HG03135 (cell line): ENCODE results near the gene DIDO1.
"Not testable (repeated sequence)": the region's sequence is repeated elsewhere in the genome, so short reads cannot be mapped to it uniquely, and the experiment has no call there.

Experiments used
- ATAC-seq: cut with Tn5 transposase; IDR thresholded peaks from one replicate; pipeline ENCODE4 v1.9.1; 2021; ENCODE audit warnings: mild to moderate bottlenecking, moderate library complexity; ENCODE audit not compliant: unreplicated experiment

DIDO1 gene

GRCh38 chr20:62860391-62860923, 65.8 kb downstream of the DIDO1 start:
- ATAC-seq = no peak

GRCh38 chr20:62859721-62860120, 66.6 kb downstream of the DIDO1 start:
- ATAC-seq = no peak

- no peak for ATAC-seq
These were observed 68.1 kb downstream of the DIDO1 start for GRCh38 chr20:62858058-62858830.

- no peak for ATAC-seq
These were observed 69.2 kb downstream of the DIDO1 start for GRCh38 chr20:62856931-62857619.

DNA sequence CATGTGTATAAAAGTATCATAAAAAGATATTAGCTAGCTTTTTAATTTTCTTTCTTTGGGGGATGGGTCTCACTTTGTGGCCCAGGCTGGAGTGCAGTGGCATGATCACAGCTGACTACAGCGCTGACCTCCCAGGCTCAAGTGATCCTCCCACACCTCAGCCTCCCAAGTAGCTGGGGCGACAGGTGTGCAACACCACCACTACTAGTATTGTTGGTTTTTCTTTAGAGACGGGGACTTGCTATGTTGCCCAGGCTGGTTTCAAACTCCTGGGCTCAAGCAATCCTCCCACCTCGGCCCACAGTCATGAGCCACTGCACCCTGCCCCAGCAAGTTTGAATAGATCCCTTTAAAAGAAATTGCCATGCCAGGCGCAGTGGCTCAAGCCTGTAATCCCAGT, 71.2 kb downstream of the DIDO1 start:
- no peak for ATAC-seq

DNA sequence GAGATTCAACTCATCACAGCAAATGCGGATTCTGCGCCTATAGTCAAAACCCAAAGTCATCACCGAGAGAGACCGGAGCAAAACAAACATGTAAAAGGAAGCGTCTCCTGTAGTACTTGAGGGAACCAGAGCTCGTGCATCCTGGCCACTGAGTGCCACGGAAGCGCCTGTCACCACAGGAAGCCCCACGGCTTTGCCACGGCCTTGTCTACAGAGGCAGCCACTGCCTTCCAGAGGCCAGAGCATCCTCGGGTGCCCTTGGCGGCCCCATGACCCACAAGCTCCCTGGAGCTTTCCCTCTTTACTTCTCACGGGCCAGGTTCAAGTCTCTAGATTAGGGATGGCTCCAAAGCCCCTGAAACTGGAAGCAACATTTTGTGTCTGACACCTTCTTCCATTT, 72.2 kb downstream of the DIDO1 start:
- ATAC-seq = no peak

DNA sequence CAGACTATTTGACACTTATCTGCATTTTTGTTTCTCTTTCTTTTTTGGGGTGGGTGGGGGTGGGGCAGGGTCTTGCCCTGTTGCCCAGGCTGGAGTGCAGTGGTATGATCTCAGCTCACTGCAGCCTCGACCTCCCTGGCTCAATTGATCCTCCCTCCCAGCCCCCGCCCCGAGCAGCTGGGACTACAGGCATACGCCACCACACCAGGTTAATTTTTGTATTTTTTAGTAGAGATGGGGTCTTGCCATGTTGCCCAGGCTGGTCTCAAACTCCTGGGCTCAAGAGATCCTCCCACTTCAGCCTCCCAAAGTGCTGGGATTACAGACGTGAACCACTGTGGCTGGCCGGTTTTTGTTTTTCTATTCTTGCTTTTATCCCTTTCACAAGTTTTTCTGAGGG, 73.0 kb downstream of the DIDO1 start:
- not testable (repeated sequence) for ATAC-seq

- ATAC-seq = no peak
These were observed 73.5 kb downstream of the DIDO1 start for GRCh38 chr20:62852841-62853240.

DNA sequence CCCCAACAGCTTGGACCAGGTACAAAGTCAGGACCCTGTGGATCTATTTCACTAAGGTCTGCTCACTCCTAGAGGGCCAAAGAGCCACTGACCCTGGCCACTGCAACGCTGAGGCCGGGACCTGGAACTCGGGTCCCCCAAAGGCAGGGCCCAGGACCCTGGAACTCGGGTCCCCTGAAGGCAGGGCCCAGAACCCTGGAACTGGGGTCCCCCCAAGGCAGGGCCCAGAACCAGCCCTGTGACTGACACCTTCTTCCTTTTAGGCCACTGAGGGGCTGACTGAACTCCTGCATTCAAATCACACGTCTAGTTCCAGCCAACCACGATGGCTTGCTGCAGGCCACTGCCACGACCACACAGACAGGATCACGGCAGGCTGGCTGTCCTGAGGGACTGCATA, 74.1 kb downstream of the DIDO1 start:
- no peak for ATAC-seq

DNA sequence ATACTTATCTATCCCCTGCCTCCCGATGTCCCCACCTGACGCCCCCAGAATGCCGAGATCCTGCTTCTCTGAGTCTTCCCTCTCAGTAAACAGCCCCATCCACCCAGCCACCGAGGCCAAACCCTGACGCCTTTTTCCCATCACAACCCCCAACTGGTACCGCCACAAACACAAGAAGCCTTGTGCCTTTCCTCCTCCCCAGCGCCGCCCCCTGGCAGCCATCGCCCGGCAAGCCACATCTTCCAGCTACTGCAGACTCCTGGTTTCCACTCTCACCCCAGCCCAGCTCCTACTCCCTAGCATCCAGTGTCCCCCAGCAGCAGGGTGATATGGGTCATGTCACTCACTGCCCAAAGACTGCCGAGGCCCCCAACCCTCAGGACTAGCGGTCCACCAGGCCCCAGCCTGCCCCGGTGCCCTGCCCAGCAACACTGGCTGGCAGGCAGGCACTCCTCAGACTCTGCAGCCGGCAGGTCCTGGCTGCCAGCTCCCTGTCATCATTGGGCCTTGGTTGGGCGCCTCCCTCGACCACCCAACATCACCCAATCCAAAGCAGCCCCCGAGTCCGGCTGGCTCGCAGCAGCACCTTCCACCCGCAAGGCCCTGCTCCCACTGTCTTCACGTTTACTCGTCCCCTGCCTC, 75.9 kb downstream of the DIDO1 start:
- ATAC-seq = no peak

GRCh38 chr20:62849431-62849830, 76.9 kb downstream of the DIDO1 start:
- no peak for ATAC-seq

DNA sequence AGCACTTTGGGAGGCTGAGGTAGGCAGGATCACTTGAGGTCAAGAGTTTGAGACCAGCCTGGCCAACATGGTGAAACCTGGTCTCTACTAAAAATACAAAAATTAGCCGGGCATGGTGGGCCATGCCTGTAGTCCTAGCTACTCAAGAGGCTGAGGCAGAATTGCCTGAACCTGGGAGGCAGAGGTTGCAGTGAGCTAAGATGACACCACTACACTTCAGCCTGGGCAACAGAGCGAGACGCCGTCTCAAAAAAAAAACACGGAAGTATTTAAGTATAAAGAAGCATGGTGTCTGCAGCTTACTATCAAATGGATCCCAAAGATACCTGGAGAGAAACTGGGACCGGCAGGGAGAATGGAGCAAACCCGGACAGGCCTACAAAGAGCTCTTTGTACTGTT, 77.4 kb downstream of the DIDO1 start:
- ATAC-seq = not testable (repeated sequence)

DNA sequence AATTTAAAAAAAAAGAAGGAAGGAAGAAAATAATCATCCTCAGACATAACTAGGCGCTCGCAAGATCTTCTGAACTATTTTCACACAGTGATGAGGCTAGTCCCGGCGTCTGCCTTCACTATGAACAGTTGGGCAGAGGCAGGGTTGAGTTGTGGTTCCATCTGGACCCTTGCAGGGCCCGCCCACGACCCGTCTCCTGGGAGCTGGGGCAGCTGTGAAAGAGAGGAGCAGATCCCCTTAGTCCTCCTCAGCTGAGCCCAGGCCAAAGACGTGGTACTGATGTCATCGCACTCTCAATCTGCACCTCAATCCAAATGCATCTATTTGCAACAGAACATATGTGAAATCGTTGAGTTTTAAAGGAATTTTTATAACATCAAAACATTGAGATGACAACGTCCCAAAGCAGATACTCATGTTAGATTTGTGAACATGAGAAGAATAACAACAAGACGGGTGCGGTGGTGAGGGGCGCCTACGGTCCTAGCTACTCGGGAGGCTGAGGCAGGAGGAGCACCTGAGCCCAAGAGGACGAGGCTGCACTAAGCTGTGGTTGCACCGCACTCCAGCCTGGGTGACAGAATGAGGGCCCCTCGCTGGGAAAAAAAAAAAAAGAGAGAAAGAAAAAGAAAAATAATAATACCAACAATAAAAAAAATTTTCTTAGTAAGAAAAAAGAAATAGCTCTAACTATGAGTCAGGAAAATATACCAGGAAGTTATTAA, 80.0 kb downstream of the DIDO1 start:
- ATAC-seq = no peak

GRCh38 chr20:62845416-62846160, 80.7 kb downstream of the DIDO1 start:
- ATAC-seq = no peak

DNA sequence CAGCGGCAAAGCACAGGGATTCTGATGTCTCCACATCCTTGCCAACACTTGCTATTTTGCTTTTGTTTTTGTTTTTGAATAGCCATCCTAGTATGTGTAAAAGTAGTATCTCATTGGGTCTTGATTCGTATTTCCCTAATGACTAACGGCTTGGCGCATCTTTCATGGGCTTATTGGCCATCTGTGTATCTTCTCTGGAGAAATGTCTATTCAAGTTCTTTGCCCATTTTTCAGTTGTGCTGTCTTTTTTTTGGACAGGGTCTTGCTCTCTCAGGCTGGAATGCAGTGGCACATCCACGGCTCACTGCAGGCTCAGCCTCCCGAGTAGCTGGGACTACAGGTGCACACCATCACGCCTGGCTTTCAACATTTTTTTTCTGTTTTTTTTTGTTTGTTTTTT, 82.1 kb downstream of the DIDO1 start:
- ATAC-seq = no peak

DNA sequence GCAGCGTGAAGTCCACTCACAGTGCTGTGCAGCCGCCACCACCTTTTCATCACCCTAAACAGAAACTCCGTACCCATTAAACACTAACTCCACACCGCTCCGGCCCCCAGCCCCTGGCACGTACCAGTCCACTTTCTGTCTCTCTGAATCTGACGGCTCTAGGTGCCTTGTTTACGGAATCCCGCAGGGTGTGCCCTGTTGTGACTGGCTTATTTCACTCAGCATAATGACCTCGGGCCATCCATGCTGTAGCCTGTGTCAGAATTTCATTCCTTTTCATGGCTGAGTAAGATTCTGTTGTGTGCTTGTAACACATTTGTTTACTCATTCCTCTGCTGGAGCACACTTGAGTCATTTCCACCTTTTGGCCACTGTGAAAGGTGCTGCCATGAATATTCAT, 82.6 kb downstream of the DIDO1 start:
- no peak for ATAC-seq

DNA sequence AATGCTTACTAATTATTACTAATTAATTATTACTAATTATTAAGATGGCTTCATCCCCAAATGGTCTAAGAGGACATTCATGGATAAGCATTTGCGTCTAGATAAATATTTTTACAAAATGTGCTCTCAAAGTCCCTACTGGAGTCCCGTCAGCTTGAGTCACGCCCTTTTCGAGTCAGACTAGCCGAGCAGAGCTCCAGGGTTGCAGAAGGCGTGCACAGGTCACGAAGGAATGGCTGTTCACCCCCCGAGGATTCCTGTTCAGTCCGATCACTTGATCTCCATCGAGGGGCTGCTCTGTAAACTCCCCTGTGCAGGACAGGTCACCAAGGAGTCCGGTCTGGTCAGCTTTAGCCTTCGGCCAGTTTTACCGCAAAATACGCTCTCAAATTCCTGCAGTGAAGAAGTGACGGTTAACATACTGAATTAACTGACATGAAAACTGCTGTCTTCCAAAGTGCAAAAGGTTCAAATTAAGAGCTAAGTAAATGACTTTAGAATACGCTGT, 84.5 kb downstream of the DIDO1 start:
- ATAC-seq = no peak

GRCh38 chr20:62840244-62841197, 85.8 kb downstream of the DIDO1 start:
- no peak for ATAC-seq

DNA sequence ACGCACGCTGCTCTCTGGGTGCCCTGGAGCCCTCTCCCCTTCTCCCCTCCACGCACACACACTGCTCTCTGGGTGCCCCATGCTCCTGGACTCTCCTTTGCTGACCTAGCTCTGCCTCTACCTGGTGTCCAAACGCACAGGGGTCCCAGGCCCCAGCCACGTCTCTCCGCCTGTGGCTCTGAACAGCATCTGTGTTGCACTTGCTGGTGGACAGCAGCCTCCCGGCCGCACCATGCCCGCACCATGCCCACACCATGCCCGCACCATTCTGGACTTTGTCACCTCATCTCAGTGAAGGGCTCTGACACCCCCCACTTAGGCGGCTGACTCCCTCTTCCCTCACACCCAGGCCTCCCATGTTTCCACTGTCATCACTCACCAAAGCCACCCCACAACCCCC, 86.5 kb downstream of the DIDO1 start:
- ATAC-seq = no peak
